Renal cortical epithelial cell (primary cell): ENCODE data around the gene XDH. TPM values are rescaled to one million over a fixed set of nuclear protein-coding genes. Genes with fewer than 3 reads are reported as not detected.

ENCODE experiments used
- DNase-seq: peaks from one replicate; pipeline ENCODE4 v3.0.0-alpha.2; 2011; ENCODE audit warnings: low read depth
- total RNA-seq: library from RNA; depleted of rRNA; stranded (reverse); fragments of >200 nt; gene quantifications from 2 replicates; pipeline ENCODE4 v1.2.3, GENCODE V29; 2014

XDH gene
- total RNA-seq, 1 donor from 2014 or later = 2.0 TPM

DNA sequence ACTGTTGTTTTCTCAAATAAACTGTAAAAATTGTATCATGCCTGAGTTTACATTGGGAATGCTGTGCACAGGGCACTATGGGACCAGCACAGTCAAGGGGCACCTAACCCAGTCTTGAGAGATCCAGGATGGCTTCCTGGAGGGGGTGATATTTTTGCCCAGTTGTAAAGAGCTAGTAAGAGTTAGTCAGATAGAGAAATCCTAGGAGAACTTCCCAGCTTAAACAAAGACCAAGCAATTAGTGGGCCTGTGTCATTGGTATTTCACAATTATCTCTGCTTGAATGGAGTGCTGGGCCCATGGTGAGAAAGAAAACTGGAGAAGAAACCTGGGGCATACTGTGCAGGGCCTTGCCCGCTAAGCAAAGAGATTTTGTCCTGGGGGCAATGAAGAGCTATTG, 12.2 kb downstream of the XDH start:
- peak; percentile 75 for DNase-seq

DNA sequence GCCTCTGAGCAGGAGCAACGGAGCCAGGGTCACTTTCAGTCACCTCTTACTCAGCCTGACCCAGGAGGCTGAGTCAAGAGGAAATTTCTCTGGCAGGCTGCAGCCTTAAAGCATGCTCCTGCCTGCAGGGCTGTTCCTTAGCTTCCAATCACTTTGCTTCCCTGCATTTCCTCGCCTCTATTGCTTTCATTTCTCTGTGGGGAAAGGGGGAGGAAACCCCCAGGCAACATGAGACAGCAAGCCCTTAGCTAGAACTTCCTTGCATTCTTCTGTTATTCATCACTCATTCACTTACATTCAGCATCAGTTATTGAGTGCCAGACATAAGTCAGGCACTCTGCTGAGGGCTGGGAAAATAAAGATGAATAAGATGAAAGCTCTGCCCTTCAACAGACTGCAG, 13.0 kb downstream of the XDH start:
- peak; percentile 99 for DNase-seq

DNA sequence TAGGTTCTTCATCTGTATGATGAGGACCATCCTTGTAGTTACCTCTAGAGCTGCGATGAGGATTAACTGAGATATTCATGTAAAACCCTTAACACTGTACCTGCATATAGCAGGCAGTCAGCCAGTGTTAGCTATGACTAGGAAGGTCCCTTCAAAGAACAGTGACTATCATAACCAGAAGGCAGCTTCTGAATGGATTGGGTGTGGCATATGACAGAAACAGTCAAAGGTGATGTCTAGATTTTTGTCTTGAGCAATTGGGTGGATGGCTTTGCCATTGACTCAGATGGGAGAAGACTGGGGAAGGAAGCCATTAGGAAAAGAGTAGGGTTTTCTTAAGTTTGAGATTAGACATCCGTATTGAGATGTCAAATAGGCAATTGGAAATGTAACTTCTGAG, 15.7 kb downstream of the XDH start:
- DNase-seq = no peak

DNA sequence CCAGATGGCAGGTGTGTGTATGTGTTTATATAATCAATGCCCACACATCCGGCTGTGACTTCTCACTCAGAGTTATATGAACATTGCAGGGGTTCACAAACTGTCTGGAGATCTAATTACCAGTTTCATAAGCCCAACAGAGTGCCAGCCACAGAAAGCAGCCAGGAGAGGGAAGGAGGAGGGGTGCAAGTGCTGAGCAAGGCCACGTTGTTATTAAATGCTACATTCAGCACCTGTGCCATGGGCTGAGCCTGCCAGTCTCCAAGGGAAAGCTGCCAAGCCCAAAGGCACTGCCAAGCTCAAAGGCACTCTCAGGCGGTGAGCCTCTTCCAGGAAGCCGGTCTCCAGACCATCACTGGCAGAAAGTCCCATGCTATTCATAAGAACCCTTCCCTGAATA, 17.4 kb downstream of the XDH start:
- DNase-seq = no peak

DNA sequence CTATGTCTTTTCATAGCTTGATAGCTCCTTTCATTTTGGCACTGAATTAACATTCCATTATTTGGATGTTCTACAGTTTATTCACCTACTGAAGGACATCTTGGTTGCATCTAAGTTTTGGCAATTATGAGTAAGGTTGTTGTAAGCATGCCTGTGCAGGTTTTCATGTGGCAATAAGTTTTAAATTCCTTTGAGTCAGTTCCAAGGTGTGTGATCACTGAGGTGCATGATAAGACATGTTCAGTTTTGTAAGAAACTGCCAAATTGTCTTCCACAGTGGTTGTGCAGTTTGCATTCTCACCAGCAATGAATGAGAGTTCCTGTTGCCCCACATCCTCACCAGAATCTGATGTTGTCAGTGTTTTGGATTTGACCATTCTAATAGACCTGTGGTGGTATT, 24.2 kb downstream of the XDH start:
- peak; percentile 19 for DNase-seq

DNA sequence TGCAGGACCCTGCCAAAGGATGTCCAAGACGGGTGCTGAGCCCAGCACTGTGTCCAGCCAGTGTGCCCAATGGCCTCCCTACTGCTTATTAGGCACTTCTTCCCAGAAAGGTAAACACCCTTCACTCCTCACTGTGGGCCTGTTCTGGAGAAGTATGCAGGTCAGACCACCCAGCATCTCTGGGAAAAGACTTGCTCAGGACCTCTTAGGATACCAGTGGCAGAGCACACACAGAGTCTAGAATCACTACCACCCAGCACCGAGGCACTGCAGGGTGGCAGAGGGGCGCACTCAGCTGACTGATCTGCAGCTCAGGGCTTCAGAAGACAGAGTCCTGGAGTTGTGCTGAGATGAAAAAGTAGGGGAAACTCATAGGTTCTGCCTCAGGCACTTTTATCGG, 25.8 kb downstream of the XDH start:
- no peak for DNase-seq

DNA sequence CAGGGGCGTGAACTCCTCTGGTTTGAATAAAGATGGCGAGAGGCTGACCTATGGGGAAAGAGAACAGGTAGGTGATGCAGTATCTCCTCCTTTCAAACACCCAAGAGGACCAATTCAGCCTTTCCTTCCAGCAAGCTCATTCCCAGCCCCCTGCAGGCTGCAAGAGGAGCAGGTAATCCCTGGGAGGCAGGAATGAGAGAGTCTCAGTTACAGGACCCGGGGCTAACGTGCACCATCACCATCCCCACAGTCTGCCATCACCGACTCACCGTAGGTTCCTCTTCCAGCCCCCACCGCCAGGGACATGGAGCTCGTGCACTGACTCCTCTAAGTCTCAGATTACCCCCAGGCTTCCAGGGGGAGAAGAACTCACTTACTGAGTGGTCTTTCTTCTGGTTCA, 26.7 kb downstream of the XDH start:
- no peak for DNase-seq

DNA sequence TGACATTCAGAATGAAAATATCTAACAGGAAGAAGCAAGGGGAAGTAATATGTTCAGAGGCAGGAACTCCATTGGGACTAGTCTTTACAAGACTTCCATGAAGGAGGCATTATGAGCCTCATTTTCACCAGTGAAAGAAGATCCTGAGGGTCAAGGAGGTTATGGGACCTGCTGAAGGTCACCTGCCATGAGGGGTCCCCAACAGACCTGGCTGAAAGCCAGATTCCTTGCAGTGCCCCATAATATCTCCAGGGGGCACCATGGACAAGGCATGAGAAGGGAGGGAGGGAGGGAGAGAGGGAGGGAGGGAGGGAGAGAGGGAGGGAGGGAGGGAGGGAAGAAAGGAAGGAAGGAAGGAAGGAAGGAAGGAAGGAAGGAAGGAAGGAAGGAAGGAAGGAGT, 27.9 kb downstream of the XDH start:
- DNase-seq = peak; percentile 9

DNA sequence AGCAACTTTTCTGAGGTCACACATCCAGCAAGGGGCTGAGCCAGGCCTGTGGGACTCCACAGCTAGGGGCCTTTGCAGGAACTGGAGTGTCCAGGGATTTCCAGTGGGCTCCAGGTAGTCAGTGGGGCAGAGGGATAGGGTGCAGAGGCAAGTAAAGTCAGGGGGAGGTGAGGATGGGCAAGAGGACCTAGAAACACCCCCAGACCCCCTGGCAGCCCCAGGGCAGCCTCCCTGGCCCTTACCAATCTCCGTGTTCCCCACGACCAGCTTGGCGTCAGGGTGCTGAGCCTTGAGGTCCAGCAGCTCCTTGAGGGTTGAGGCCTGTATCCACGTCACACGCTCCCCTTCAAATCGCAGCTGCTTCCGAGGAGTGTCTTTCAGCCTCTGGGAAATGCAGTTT, 28.4 kb downstream of the XDH start:
- DNase-seq = no peak

DNA sequence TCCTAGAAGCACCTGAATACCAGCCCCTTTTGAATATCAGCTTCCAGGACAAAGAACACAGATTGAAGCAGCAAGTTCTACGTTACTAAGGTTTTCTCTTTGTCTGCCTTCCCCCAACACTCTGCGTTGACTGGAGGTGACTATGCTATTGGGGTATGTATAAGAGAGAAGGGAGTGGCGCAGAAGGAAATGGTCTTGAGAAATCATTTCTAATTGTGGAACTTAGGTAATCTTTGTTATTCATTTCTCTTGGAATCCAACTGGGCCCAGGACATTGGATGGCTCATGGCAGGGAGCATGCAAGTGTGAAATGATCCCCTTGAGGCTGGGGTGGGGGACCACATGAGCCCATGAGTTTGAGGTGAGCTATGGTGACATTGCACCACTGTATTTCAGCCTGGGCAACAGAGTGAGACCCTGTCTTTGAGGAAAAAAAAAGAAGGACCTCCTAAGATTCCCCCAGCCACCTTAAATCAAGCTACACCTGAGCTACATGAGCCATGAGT, 29.7 kb downstream of the XDH start:
- DNase-seq = peak; percentile 99

DNA sequence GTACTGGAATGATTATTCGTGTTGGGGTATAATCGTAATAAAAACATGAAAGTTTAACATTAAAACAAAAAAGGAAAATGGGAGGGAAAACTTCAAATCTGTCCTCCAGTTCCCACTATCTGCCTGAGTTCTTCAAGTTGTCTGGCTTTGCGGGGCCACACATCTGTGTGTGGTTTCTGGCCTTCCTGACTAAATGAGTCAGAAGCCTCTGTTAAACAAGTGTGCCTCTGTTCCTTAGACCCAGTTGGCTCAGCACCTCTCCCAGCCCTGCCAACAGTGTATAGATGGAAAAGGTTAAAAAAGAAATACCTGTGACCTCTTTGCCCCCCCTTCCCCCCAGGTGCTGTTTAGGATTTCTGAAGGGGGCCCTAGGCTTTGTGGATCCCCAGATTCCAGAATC, 30.2 kb downstream of the XDH start:
- DNase-seq = peak; percentile 88

DNA sequence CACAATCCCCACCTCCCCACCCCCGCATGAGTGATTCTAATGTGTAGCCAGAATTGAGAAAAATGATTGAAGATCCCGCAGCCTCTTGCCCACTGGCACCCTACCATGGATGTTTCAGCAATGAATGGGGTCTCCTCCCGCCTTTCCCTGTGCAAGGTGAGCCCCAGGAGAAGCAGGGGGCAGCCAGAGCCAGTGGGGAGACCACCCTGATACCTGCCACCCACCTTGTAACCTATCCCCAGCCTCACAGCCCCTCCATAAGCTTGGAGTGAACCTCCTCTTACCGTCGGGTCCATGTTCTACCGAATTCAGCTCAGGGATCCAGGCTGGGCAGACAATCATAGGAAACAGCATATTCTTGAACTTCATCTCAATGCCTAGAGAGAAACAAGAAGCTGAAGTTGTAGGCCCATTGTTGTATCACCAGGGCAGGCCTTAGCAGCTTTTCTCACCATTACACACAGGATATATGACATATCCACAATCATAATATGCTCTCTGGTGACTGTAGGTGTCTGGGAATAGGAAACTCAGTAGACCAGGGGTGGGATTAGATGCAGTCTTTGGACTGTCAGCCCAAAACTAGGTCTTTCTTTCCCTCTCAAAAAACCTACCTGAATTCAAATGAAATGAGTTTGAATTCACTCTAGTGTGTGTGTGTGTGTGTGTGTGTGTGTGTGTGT, 30.9 kb downstream of the XDH start:
- peak; percentile 18 for DNase-seq

DNA sequence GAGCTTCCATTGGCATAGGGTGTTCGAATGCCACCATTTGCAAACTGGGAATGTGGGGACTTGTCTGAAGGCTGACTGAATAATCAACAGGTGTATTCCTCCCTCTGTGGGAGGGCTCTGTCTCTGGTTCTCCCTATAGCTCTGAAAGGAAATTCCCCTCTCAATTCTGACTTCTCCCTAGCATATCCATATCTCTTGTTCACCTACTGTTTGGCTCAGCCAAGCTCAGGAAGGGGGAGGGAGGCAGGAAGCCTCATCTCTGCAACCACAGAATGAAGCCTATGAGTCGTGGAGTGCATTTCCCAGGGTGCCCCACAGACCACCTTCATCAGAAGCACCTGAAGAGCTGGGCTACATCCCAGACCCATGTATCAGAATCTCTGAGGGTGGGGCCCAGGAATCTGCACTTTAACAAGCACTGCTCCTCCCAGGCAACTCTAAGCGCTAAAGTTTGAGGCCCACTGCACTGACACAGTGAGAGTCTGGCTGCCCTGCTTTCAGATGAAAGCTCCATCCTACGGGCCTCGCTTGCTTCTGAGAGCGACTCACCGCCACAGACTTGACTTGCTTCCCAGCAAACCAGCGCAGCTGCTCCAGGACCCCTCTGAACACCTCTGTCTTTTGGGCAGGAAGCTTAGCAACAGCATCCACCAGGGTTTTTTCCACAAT, 32.0 kb downstream of the XDH start:
- DNase-seq = peak; percentile 37

DNA sequence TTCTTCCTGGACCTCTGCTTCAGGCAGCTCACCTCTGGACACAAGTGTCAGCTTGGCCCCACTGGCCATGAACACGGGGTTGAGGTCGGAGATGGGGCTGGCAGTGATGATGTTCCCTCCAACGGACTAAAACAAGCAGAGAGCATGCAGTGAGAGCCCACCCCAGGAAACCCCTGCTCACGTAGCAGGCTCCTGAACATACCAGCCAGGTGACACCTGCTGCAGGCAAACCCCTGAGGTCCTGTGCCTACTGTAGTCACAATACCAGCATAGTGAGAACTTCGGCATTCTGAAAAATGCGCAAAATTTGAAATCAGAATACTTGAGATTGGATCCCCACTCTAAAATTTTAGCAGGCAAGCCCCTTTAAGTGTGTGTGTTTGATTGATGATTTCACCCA, 32.9 kb downstream of the XDH start:
- no peak for DNase-seq

DNA sequence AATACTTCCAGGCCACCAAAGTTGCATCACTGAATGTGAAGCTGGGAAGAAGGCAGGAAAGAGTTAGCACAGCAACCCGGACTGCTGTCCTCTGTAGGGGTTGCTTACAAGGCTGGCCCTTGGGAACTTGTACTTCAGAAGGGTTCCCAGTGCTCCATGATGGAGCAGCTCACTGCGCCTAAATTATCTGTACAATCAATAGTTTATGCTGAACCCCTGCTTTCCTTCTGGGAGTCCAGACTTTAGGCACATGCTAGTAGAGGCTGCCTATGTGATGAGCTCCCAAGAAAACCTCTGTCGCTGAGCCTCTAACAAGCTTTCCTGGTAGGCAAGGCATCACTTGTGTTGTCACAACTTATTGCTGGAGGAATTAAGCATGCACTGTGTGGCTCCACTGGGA, 34.3 kb downstream of the XDH start:
- no peak for DNase-seq

DNA sequence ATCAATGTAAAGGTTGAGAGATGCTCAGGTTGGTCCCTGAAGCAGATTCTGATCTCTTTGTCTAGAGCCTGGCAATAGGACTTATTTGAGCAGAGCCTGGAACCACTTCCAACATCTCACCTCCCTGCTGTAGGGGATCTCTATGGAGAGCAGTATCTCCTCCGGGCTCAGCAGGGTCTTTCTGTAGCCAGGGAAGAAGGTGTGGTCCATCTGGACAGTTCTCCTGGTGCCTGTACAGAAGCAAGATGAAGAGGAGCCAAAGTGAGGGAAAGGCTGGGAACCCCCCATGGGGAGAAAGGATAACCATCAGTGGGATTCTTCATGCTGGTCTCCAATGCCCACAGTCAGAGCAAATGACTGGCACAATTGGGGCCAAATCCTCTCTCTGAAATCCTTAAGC, 34.8 kb downstream of the XDH start:
- no peak for DNase-seq

DNA sequence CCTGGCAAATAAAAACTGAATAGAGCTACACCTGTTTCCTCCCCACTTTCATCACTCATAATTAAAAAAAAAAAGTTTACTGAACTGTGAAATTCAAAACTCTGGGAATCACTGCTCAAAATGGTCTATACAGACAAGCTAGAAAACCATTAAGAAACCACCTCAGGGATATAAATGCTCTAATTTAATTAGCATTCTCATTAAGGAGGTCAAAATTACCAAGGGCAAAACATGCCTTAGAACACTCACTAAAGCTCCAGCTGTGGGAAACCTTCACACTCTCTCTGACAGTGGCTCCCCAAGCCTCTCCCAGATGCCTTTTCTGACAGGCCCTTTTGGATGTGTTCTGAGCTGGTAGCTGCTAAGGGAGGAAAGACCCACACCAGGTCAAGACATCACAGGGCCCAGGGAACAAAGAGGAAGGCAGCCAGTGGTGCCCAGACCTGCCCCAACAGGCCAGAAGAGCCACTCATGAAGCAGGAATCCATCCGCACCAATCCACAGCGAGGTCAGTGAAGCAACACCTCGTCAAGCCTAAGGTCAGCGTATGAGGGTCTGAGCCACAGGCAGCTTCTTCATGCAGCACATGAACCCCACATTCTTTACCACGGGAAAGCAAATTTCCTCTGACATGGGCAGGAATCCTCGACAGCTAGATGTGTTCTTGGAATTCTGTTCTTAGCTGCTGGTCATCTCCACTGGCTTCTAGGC, 35.6 kb downstream of the XDH start:
- no peak for DNase-seq

DNA sequence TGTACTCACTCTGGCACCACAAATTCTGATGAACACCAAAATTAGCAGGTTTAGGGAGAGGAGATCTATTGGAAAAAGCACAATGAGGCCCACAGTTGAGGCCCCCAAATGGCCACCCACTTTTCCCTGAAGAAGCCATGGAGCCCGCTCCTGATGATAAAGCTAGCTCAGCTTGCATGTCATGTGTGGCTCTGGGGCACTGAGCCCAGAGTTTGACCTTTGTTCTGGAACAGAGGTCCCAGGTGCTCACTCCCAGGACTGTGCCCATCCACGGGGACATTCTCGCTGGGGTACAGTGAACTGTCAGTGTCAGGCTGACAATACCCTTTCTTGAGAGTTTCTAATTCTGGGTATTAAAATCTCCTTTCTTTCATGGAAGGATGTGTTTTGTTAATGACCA, 36.2 kb downstream of the XDH start:
- no peak for DNase-seq

DNA sequence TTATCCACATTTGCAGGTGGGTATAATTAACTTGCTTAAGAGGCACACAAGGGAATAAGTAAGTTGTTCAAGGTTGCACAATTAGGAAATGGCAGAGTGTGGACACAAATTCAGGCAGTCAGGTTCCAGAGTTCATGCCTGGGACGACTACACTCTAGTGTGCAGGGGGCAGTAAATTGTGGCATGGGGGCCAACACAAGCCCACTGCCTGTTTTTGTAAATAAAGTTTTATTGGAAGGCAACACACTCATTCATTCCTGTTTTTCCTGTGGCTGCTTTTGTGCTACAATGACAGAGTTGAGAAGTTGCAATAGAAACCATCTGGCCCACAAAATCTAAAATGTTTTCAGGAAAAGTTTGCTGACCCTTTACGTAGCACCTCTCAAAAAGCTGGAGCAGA, 41.4 kb downstream of the XDH start:
- no peak for DNase-seq

DNA sequence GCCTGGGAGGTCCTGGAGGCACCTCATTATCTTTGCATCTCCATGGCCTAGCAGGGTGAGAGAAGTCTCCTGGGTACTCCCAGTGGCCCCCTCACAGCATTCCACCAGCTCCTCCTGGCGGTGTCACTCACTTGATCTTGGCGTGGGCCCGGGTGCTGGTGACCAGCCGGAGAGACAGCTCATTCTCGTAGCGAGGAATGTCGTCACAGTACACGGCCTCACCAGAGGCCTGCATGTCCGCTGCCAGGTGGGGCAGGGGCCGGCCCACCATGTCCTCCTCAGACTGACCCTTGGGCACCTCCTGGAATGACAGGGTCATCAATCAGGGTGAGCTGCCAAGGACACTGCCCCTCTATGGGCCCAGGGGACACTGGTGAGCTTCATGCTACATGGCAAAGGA, 42.4 kb downstream of the XDH start:
- no peak for DNase-seq

DNA sequence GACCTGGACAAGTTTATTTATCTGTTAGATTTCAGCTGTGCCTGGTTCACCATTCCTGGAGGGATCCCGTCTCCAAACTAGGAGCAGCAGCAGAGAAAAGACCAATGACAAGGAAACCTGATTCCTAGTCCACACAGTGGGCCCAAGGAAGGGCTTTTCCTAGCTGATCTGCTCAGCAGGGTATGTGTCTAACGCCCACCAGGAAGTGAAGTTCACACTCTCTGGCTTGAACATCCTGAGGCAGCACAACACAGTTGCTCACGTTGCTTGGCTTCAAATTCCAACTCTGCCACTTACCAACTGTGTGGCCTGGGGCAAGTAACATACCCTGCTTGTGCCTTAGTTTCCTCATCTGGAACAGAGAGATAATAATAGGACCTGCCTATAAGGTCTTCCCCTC, 42.9 kb downstream of the XDH start:
- no peak for DNase-seq

DNA sequence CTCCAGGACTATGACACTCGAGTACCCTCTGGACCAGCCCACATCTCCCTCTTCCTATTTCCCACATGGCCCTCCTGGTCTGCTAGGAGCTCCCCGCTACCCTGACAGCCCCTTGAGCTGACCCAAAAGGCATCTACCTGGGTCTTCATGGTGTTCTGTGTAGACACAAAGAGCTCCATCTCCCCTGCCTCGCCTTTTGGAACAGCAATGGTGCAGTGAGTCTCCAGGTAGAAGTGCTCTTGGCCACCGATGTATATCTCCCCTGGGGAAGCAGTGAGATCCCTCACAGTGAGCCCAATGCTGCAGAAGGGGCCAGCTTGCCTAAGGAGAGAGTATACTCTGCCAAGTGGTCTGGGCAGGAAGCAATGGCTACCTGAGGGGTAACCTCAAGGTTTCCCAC, 47.8 kb downstream of the XDH start:
- no peak for DNase-seq

DNA sequence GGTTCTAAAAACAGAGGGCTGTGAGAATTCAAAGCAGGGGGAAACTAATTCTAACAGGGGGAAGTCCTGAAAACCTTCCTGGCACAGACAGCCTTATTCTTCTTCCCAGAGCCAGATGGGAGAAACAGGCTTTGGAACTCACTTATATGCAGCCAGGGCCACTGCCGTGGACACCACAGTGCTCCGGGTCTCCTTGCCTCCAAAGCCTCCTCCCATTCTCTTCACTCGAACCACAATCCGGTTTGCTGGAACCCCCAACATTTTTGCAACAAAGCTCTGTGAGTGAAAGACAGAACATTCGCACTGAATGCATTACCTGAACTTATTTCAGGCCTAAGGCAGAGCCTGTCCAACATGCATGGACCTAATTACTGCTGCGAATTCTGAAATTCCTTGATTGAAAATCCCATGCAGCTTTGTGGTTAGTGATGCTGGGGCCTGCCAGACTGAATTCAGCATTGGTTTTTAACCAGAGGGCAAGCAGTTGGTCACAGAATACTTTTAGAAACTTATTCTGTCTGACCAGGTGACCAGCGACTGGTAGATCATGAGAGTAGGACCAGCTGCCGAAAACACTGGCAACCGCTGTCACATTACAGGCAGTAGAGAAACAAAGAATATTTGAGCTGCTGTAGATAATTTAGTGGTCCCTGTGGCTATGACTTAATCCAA, 48.6 kb downstream of the XDH start:
- no peak for DNase-seq
